Measurements from ENCODE around the gene OGFR.

The OGFR gene, protein sequence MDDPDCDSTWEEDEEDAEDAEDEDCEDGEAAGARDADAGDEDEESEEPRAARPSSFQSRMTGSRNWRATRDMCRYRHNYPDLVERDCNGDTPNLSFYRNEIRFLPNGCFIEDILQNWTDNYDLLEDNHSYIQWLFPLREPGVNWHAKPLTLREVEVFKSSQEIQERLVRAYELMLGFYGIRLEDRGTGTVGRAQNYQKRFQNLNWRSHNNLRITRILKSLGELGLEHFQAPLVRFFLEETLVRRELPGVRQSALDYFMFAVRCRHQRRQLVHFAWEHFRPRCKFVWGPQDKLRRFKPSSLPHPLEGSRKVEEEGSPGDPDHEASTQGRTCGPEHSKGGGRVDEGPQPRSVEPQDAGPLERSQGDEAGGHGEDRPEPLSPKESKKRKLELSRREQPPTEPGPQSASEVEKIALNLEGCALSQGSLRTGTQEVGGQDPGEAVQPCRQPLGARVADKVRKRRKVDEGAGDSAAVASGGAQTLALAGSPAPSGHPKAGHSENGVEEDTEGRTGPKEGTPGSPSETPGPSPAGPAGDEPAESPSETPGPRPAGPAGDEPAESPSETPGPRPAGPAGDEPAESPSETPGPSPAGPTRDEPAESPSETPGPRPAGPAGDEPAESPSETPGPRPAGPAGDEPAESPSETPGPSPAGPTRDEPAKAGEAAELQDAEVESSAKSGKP

DNA sequence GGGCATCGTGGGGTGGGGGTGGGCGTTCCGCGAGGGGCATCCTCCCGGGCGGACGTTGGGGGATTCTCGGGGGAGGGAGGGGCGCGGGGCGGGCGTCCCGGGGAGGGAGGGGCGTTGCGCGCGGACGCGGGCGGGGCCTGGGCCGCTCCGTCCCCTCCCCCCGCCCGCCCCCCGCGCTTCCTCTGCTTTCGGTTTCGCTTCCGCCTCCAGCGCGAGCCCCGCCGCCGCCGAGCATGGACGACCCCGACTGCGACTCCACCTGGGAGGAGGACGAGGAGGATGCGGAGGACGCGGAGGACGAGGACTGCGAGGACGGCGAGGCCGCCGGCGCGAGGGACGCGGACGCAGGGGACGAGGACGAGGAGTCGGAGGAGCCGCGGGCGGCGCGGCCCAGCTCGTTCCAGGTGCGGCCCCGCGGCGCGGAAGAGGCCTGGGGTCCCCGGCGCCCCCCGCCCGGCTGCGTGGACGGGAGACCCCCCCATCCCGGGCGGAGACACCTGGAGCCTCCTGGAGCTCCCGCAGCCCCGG, at the start of gene OGFR:
TSS of gene OGFR (plus strand) at position 209 of the 528 bp plus-strand sequence. CDS start at position 234, 25 bp downstream.
- DNase-seq = peak; percentile 65 to 68

DNA sequence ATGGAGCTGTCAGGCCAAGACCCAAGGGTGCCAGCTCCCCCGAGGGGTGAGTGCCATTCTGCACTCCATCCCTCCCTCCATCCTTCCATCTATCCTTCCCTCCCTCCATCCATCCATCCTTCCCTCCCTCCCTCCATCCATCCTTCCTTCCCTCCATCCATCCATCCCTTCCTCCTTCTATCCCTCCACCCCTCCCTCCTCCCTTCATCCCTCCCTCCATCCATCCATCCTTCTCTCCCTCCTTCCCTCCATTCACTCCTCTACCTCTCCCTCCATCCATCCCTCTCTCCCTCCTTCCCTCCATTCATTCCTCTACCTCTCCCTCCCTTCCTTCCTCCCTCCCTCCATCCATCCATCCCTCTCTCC, 49.7 kb upstream of the OGFR start:
- DNase-seq = no peak

DNA sequence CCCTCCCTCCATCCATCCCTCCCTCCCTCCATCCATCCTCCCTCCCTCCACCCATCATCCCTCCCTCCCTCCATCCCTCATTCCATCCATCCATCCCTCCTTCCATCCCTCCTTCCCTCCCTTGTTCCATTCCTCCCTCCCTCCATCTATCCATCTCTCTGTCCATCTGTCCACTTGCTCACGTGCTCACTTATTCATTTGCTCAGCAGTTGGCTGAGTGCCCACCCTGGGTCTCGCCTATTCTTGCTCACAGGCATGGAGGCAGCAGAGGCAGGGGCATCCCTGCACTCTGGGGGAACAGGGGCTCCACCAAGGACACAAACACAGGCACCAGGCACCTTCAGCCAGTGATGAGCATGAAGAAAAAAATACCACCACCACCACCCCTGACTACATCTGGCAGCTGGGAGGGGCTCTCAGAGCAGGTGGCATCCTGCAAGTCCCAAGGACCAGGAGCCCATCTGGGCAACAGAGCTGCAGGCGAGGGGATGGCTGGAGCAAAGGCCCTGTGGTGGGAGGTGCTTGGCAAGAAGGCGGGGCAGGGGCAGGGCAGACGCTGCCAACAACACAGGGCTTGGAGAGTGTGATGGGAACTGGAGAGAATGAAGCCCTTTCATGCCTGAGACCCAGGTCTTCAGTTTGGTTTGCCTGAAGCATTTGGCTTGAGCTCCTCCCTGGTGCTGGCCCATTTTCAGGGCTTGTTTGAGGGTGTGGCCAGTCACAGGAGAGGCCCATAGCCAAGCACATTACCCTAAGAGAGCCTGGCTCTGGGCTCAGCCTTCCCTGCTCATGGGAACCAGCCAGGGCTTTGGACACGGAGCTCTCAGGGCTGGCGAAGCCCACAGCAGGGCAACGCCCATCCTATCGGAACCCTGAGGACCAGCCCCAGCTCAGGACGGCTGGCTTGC, 48.6 kb upstream of the OGFR start:
- DNase-seq = no peak

DNA sequence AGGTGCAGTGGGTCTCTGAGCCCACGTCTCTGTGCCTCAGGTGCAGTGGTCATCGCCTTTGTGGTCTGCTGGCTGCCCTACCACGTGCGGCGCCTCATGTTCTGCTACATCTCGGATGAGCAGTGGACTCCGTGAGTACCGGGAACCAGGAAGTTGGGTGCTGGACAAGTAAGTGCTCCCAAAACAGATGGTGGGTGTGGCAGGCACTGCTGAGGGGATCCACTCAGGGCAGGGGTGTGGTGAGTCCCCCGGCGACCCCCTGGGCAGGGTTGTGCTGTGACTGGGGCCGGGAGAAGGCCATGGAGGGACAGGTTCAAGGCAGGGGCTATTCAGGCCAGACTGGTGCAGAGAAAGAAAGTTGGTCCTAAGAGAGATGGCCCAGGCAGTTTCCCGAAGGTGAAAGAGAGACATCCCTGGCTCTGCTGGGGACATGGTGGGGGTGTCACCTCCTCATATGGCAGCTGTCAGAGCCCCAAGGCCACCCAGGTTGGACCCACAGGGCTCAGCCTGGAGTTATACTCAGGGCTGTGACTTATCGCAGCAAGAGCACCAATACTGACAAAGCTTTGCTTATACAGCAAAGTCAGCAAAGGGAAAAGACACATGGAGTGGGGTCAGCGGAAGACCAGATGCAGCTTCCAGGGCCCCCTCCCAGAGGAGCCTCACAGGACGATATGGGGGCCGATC, 46.3 kb upstream of the OGFR start:
- no peak for DNase-seq

DNA sequence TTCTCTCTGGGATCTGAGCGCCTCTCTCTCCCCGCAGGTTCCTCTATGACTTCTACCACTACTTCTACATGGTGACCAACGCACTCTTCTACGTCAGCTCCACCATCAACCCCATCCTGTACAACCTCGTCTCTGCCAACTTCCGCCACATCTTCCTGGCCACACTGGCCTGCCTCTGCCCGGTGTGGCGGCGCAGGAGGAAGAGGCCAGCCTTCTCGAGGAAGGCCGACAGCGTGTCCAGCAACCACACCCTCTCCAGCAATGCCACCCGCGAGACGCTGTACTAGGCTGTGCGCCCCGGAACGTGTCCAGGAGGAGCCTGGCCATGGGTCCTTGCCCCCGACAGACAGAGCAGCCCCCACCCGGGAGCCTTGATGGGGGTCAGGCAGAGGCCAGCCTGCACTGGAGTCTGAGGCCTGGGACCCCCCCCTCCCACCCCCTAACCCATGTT, 44.6 kb upstream of the OGFR start:
- no peak for DNase-seq

DNA sequence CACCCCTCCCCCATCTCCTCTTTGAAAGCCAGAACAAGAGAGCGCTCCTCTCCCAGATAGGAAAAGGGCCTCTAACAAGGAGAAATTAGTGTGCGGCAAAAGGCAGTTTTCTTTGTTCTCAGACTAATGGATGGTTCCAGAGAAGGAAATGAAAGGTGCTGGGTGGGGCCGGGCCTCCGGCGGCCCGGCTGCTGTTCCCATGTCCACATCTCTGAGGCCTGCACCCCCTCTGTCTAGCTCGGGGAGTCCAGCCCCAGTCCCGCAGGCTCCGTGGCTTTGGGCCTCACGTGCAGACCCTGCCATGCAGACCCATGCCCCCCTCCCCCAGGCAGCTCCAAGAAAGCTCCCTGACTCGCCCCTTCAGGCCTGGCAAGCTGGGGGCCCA, 44.2 kb upstream of the OGFR start:
- DNase-seq = no peak

DNA sequence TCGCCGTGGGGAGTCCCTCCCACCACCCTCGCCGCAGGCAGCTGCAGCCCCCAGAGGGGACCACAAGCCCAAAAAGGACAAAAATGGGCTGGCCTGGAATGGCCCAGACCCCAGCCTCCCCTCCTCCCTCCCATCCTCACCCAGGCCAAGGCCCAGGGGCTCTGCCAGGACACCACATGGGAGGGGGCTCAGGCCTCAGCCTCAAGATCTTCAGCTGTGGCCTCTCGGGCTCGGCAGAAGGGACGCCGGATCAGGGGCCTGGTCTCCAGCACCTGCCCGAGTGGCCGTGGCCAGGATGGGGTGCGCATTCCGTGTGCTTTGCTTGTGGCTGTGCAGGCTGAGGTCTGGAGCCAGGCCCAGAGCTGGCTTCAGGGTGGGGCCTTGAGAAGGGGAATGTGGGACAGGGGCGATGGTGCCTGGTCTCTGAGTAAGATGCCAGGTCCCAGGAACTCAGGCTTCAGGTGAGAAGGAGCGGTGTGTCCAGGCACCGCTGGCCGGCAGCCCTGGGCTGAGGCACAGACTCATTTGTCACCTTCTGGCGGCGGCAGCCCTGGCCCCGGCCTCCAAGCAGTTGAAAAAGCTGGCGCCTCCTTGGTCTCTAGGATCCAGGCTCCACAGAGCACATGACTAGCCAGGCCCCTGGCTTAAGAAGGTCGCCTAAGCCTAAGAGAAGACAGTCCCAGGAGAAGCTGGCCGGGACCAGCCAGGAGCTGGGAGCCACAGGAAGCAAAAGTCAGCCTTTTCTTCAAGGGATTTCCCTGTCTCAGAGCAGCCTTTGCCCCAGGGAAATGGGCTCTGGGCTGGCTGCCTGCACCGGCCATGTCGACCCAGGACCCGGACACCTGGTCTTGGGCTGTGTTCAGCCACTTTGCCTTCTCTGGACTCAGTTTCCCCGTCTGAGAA, 43.5 kb upstream of the OGFR start:
- no peak for DNase-seq

DNA sequence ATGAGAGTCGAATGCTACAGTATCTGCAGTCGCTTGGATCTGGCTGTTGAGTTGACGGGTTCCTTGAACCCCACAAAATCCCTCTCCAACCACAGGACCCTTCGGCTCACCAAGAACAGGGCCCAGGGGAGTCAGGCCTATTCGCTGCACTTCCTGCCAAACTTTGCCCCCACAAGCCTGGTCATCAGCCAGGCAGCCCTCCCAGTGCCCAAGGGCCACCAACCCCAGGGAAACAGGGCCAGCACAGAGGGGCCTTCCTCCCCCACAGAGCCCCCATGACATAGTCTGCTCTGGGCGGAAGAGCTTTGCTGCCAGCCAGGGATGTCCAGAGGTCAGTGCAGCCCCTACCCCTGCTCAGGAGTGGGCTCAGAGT, 42.9 kb upstream of the OGFR start:
- DNase-seq = no peak

DNA sequence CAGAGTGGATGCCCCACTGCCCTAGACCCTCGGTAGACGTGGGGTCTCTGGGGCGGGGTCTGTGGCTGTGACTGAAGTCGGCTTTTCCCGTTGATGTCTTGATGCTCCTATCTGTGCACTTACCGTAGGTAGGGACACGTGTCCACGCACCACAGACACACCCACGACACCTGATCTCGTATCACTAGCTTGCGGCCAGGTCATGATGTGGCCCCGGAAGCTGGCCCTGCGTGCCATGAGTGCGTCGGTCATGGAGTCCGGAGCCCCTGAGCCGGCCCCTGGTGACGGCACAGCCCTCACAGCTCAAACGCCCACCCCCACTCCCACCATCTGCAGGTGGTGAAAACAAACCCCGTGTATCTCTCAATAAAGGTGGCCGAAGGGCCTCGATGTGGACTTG, 42.3 kb upstream of the OGFR start:
- no peak for DNase-seq

DNA sequence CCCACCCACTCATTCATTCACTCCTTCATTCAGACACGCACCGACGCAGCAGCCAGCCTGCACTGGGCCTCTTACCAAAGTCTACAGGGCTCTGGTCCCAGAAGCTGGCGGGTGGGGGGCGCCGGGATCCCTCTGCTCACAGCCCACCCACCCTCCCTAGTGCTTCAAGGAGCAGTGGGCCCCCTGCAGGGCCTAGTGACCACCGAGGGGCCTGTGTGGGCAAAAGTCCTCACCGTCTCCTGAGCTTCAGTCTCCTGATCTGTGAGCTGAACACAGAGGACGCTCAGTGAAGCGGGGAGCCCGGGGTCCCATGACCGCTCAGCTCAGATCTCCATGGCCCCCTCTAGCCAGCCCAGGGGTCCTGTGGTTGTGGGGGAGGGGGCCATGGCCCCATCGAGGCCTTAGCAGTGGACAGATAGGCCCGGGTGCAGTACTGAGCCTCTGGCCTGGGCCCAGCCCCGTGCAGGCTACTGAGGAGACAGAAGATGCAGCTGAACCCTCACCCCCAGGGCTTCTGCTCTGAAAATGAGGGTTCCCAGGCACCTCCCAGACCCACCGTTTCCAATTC, 41.8 kb upstream of the OGFR start:
- no peak for DNase-seq

DNA sequence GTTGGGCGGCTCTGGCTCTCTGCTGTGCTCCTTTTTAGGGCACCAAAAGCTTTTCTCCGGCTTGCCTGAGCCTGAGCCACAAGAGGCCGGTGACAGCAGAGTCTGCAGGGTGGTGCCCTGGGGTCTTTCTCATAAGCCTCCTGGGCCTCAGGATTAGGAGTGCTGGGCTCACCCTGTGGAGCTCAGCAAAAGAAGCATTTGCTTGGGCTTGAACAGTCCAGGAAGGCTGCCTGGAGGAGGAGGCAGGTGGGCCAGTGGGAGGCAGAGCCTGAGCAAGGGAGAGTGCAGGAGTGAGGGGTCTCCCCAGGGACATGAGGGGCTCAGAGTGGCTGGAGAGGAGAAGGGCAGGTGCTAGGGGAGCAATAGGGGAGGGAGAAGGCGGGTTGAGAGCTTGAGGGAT, 41.2 kb upstream of the OGFR start:
- DNase-seq = no peak

DNA sequence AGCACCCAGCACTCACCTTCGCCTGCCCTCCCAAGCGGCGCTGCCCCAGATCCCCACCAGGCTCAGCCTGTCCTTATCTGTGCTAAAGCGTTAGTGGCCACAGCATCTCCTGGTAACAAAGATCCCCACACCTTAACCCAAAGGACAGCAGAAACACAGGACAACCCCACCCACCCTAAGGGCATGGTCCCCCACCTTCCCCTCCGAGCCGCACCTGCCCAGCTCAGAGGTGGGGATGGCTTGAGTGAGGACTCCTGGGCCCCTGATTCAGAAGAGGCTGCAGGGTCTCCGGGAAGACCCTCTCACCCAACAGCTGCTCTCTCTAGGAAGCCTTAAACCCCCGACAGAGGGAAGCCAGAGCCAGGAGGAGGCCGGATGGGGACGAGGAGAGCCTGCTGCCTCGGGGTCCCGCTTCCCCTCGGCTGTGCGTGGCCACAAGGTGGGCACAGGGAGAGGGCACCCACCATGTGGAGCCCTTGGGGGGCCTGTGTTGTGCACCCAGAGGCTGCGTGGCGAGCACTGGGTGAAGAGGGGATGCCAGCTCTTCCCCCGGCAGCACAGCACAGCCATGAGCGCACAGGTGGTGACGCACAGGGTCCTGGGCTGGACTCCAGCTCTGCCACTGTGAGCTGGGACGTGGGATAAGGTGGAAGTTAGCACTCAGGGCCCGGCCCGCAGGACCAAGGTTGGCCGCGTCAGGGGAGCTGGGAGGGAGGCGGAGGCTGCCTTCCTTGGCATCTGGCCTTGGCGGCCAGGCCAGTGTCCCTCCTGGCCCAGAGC, 40.3 kb upstream of the OGFR start:
- DNase-seq = no peak

DNA sequence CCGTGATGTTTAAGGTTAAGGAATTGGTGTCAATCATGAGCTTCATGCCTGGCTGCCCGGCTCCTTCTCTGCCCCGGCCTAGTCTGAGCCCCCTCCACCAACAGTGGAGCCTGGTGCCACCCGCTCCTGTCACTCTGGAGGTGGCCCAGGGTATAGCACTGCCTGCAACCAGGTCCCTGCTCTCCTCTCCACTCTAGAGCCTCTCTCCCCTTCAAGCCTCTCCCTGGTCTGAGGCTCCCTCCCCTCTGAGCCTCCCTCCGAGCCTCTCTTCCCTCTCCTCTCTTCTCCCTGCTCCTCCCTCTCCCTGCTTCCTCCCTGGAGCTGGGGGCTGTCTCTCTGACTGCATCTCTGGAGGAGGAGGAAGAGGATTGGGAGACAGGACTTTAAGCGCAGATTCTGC, 39.6 kb upstream of the OGFR start:
- no peak for DNase-seq

DNA sequence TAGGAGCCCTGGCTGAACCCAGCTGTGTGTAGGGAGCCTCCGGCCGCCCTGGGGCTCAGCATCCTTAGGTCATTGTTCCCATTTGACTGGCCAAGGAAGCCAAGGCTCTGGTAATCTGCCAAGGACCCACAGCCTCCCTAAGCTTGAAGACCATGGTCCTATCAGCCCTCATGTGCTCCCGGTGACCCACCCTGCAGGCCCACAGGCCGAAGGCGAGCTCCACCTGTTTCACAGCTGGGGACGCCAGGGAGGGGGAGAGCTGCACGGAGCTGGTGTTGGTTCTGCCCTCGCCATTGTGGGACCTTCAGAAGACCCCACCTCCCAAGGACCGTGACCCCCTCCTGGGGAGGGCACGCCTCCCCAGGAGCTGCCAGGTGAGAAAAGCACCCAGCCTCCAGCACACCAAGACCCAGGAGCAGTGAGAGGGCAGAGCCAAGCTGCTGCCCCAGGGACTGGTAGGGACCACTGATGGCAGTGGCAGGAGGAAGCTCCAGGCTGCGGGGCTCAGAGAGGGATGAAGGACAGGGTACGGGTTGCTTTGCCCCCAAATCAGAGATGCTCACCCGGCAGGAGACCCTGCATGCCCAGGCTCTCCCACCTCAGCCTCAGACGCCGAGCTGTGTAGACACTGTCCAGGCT, 39.1 kb upstream of the OGFR start:
- DNase-seq = no peak

DNA sequence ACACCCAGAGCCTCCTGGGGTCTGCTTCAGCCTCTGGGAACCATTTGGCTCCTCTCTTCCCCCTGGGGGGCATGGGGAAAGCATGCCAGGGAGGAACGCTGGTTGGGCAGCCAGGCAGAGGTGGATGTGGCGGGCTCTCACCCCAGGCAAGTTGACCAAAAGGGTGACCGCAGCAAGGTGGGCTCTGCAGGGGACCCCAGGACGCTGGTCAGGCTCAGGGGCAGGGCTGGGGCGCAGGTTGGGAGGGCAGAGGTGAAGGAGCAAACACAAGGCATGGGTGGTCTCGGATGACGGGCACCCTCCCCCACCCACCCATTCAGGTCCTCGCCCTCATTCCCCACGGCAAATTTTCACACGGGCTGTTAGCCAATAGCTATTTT, 38.6 kb upstream of the OGFR start:
- DNase-seq = no peak

DNA sequence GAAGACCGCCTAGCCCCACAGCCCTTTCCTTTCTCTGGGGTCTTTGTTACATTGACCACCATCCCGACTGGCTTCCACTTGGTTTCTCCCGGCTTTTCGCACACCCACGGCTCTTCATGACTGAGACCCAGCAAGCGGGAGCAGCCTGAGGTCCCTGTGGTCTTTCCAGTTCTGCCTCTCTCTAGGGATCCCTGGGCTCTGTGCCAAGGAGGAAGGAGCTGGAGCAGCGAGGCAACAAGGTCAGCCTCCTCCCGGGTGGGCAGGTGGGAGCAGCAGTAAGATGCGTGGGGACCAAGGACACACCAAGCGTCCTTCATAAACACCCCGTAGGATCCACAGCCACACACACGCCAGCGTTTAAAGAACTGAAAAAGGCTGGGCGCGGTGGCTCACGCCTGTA, 37.9 kb upstream of the OGFR start:
- no peak for DNase-seq

DNA sequence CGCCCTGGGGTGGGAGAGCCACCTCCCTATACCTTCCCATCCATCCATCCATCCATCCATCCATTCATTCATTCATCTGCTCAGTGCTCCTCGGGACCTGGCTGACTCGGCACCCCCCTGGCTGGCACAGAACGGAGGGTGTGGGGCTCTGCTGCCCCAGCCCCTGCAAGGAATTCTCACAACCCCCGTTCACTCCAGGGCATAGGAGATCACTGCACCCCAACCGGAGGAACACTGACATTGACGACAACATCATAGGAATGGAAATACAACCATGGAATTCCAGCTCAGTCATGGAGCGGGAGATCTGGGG, 36.4 kb upstream of the OGFR start:
- DNase-seq = no peak

DNA sequence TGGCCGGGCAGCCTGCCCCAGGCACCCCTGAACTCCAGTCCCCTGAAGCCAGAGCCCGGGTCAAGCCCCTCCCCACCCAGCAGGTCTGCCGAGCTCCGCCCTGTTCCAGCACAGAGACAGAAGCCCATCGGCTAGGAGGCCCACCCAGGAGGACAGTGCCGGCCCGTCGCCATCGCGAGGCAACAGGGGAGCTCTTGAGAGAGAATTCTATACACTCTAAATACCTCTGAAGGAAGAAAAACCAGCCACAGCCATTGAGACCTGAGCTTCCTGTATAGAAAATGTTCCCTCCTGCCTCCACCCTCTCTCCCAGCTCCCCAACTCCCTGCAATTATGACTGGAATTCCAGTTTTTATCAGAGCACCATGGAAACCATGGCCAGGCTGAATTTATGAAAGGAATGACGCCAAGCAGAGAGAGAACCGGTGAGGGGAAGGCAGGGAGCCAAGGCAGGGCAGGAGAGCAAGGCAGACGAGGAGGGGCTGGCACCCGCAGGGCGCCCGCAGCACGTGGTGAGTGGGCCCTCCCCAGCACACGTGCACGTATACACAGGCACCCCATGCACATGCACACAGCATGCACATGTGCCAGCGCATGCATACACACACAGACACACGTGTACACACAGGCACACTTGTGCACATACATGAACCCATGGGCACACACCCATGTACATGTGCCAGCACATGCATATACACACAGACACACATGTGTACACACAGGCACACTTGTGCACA, 35.9 kb upstream of the OGFR start:
- no peak for DNase-seq

DNA sequence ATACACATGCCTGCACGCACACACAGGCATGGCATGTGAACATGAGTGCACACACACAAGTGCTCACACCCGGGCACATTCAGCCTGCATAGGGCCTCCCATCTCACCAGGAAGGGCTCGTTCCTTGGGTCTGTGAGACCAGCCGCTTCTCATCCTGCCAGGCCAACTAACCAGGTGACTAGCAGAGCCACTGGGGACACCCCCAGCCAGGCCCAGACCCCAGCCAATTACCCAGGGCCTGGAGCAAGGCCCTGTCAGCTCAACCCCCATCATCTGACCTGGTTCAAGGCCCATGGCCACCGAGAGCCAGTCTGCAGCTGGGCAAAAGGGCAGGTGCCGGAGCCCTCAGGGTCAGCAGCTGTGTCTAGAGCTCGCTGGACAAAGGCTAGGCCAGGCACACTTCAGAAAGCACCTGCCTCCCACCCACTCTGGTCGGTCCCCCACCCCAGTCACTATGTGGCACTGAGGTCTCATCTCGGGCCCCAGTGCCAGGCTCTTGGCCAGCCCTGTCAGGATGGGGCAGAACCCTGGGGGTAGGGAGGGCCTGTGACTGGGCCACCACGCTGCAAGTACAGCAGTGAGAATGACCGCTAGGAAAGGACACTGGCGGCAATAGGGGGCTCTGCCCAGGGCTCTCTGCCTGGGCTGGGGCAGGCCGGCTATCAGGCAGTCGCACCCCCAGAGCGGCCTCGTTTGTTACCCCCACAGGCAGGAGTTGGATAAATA, 35.1 kb upstream of the OGFR start:
- DNase-seq = no peak
